ENCODE results near the gene RBM47. TPM values are rescaled to one million over a fixed set of nuclear protein-coding genes. Genes with fewer than 3 reads are reported as not detected.

The RBM47 gene
- total RNA-seq, 1 donor from 2014 or later = 4.6 TPM

DNA sequence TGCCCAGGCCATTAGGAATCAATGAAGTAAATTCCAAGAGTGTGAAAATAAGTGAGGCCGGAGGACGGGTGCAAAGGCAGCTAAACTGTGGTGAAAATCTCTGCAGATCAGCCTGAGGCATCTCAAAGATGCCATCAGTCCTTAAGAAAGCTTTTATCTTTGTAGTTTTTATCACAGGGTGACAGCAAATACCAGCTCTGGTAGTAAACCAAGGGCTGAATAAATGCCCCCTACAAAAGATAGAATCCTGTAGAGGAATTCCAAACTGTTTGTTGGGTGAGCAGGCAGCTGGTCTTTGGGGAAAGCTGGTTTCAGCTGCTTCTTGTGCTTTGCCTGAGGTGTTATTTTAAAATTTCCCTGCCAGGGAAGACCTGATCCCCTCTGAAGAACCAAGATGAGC is 21.6 kb upstream of the RBM47 start:
- no peak for DNase-seq (ENCODE audit: low spot score)
- Mint-ChIP-seq H3K4me1 (ENCODE audit: unreplicated experiment) (no peaks in the 10 kb centered on the region), H3K9me3 (ENCODE audit: unreplicated experiment) (no peaks in the 10 kb centered on the region), H3K27ac (ENCODE audit: unreplicated experiment) (no peak overlapping the region), H3K36me3 (ENCODE audit: low read depth, unreplicated experiment) (no peaks in the 10 kb centered on the region), H3K4me3 (ENCODE audit: unreplicated experiment) (no peak overlapping the region), H3K27me3 (ENCODE audit: unreplicated experiment) (no peaks in the 10 kb centered on the region)
- TF ChIP-seq, protein P1, sequence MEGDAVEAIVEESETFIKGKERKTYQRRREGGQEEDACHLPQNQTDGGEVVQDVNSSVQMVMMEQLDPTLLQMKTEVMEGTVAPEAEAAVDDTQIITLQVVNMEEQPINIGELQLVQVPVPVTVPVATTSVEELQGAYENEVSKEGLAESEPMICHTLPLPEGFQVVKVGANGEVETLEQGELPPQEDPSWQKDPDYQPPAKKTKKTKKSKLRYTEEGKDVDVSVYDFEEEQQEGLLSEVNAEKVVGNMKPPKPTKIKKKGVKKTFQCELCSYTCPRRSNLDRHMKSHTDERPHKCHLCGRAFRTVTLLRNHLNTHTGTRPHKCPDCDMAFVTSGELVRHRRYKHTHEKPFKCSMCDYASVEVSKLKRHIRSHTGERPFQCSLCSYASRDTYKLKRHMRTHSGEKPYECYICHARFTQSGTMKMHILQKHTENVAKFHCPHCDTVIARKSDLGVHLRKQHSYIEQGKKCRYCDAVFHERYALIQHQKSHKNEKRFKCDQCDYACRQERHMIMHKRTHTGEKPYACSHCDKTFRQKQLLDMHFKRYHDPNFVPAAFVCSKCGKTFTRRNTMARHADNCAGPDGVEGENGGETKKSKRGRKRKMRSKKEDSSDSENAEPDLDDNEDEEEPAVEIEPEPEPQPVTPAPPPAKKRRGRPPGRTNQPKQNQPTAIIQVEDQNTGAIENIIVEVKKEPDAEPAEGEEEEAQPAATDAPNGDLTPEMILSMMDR (IDR thresholded peaks at IDR 0.05; ENCODE audit: unreplicated experiment) = no peak

DNA sequence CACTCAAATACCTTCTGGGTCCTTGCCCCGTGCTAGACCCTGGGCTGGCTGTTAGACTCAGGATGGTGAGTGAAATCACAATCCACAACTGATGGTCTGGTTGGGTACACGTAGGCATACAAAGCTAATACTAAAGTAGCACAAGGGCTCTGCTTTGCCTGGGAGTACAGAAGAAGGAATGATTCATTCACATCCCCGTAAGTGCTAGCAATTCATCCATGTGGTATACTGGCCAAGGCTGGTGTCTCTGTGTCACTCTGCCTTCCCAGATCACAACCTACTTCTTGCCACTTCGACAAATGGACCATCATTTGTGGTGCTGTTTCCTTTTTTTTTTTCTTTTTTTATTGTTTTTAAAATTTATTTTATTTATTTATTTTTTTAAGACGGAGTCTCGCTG is 19.7 kb upstream of the RBM47 start:
- TF ChIP-seq, protein P1 (IDR thresholded peaks at IDR 0.05; ENCODE audit: unreplicated experiment) = no peak
- Mint-ChIP-seq H3K27me3 (ENCODE audit: unreplicated experiment) (no peaks in the 10 kb centered on the region), H3K9me3 (ENCODE audit: unreplicated experiment) (no peaks in the 10 kb centered on the region), H3K4me3 (ENCODE audit: unreplicated experiment) (no peak overlapping the region), H3K4me1 (ENCODE audit: unreplicated experiment) (no peaks in the 10 kb centered on the region), H3K36me3 (ENCODE audit: low read depth, unreplicated experiment) (no peaks in the 10 kb centered on the region), H3K27ac (ENCODE audit: unreplicated experiment) (no peak overlapping the region)
- DNase-seq (ENCODE audit: low spot score) = no peak

DNA sequence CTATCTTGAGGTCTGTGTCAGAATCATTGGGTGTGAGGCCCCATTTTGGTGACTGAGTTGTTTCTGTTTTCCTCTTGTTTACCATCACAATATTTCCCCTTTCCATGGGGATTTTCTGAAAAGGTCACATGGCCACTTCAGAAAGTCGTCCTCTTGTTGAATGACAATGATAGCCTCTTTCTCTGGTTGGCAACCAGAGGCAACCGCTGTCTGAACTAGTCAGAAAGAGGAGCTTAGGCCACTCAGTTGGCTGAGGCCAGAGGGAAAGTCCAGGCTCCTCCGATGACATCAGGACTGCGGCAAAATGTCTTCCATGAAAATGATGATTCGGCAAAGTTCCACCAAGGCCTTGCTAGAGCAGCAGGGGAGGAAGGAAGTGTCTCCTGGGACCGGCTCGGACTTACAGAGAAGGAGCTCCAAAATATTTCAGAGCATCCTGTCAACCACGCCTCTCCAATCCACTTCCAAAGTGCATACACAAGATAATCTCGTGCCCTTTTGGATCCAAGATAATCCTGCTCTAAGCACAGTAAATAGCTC is 19.1 kb upstream of the RBM47 start:
- TF ChIP-seq, protein P1 (IDR thresholded peaks at IDR 0.05; ENCODE audit: unreplicated experiment) = no peak
- Mint-ChIP-seq H3K9me3 (ENCODE audit: unreplicated experiment) (no peaks in the 10 kb centered on the region), H3K4me3 (ENCODE audit: unreplicated experiment) (no peak overlapping the region), H3K36me3 (ENCODE audit: low read depth, unreplicated experiment) (no peaks in the 10 kb centered on the region), H3K27me3 (ENCODE audit: unreplicated experiment) (no peaks in the 10 kb centered on the region), H3K27ac (ENCODE audit: unreplicated experiment) (no peak overlapping the region), H3K4me1 (ENCODE audit: unreplicated experiment) (no peaks in the 10 kb centered on the region)
- no peak for DNase-seq (ENCODE audit: low spot score)

DNA sequence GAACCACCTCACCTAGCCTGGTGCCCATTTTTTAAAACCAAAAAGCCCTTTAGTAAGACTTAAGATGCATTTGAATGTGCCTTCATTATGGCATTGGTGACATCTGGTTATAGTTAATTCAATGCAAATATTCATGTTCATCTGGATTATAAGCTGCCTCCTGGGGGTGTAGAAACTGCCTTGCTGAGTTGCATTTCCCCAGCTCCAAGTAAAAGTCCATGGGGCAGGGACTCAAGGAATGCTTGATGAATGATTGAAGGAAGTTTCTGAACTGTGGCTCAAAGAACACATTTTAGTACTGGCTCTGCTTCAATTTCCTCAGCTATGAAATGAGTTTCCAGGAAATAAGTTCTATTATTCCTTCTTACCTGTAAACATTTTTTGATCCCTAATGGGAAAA is 18.5 kb upstream of the RBM47 start:
- no peaks in the 10 kb centered on the region for H3K27me3 Mint-ChIP-seq (ENCODE audit: unreplicated experiment)
- no peak for DNase-seq (ENCODE audit: low spot score)
- no peaks in the 10 kb centered on the region for H3K36me3 Mint-ChIP-seq (ENCODE audit: low read depth, unreplicated experiment)
- TF ChIP-seq, protein P1 (IDR thresholded peaks at IDR 0.05; ENCODE audit: unreplicated experiment) = no peak
- no peak overlapping the region for H3K27ac Mint-ChIP-seq (ENCODE audit: unreplicated experiment)
- no peak overlapping the region for H3K4me3 Mint-ChIP-seq (ENCODE audit: unreplicated experiment)
- H3K4me1 Mint-ChIP-seq (ENCODE audit: unreplicated experiment) = no peaks in the 10 kb centered on the region
- H3K9me3 Mint-ChIP-seq (ENCODE audit: unreplicated experiment) = no peaks in the 10 kb centered on the region

DNA sequence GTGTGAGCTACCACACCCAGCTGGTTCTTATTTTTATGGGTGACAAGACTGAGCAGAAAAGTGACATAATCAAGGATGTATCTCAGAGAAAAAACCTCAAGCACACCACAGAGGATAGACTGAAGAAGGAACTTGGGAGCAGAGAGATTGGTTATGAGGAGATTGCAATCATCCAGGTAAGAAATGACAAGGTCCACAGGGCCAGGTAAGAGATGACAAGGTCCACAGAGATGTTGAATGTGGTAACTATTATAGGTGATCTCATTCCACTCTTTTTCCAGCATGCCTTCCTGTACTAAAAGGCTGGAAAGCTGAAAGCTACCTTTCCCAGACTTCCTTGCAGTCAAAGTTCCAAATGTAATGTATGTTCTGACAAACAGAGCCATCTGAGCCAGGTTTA is 15.9 kb upstream of the RBM47 start:
- Mint-ChIP-seq H3K27ac (ENCODE audit: unreplicated experiment) (no peak overlapping the region), H3K4me3 (ENCODE audit: unreplicated experiment) (no peak overlapping the region), H3K9me3 (ENCODE audit: unreplicated experiment) (no peaks in the 10 kb centered on the region), H3K4me1 (ENCODE audit: unreplicated experiment) (no peaks in the 10 kb centered on the region), H3K36me3 (ENCODE audit: low read depth, unreplicated experiment) (no peaks in the 10 kb centered on the region), H3K27me3 (ENCODE audit: unreplicated experiment) (no peaks in the 10 kb centered on the region)
- TF ChIP-seq, protein P1 (IDR thresholded peaks at IDR 0.05; ENCODE audit: unreplicated experiment) = no peak
- DNase-seq (ENCODE audit: low spot score) = no peak

All from endothelial cell (in vitro differentiated cells).